Measurements from ENCODE around the gene GPRIN1. TPM values are rescaled to one million over a fixed set of nuclear protein-coding genes. Genes with fewer than 3 reads are reported as not detected.
"Not testable (repeated sequence)": the region's sequence is repeated elsewhere in the genome, so short reads cannot be mapped to it uniquely, and the experiment has no call there.

The GPRIN1 gene
- total RNA-seq, 6 donors from 2014 or later = under 0.01 to 4.0 (median 1.3) TPM

GRCh38 chr5:176603091-176603490 lies 6.9 kb downstream of the GPRIN1 start:
- DNase-seq (no peak), ATAC-seq (ENCODE audit: low FRiP score in 2 of 2) (no peak)
- Histone ChIP-seq H3K4me3 (no peak overlapping the region), H3K4me1 (no peaks in the 10 kb centered on the region), H3K27ac (no peak overlapping the region), H3K27me3 (no peaks in the 10 kb centered on the region), H3K36me3 (no peaks in the 10 kb centered on the region), H3K9me3 (no peaks in the 10 kb centered on the region)
- WGBS, 2 donors = 20 to 29% methylated on average over 2 of the region's 2 CpGs
- TF ChIP-seq CTCF (IDR thresholded peaks at IDR 0.05) = no peak
- no peak for TF ChIP-seq EP300 (IDR thresholded peaks at IDR 0.05)
- no peak for TF ChIP-seq POLR2AphosphoS5 (IDR thresholded peaks at IDR 0.05)
- no peak for TF ChIP-seq POLR2A (IDR thresholded peaks at IDR 0.05)

GRCh38 chr5:176601901-176602482 lies 8.0 kb downstream of the GPRIN1 start:
- Histone ChIP-seq H3K27me3 (peaks cover 0 to 4% (median 0%) of the 10 kb centered on the region in 4 donors), H3K36me3 (no peaks in the 10 kb centered on the region), H3K4me1 (peaks cover 0 to 5% (median 4%) of the 10 kb centered on the region in 4 donors), H3K27ac (no peak overlapping the region), H3K9me3 (no peaks in the 10 kb centered on the region), H3K4me3 (no peak overlapping the region)
- ATAC-seq (ENCODE audit: low FRiP score in 2 of 2) (no peak), DNase-seq (no peak)
- no peak for TF ChIP-seq EP300 (IDR thresholded peaks at IDR 0.05)
- no peak for TF ChIP-seq CTCF (IDR thresholded peaks at IDR 0.05)
- TF ChIP-seq POLR2A (IDR thresholded peaks at IDR 0.05) = no peak
- TF ChIP-seq POLR2AphosphoS5 (IDR thresholded peaks at IDR 0.05) = no peak
- 74 to 79% methylated on average over 12 of the region's 12 CpGs for WGBS, 2 donors

- 90 to 95% methylated on average over 18 to 19 of the region's 19 CpGs for WGBS, 2 donors
- H3K4me1 ChIP-seq = peaks cover 4 to 13% (median 9%) of the 10 kb centered on the region in 4 donors
- not testable (repeated sequence) for H3K27me3 ChIP-seq; H3K36me3 ChIP-seq; H3K4me3 ChIP-seq; ATAC-seq (ENCODE audit: low FRiP score in 2 of 2); H3K9me3 ChIP-seq; DNase-seq; H3K27ac ChIP-seq
Observed at GRCh38 chr5:176599749-176600430, 10.1 kb downstream of the GPRIN1 start.

GRCh38 chr5:176597417-176598389 lies 12.3 kb downstream of the GPRIN1 start:
- no peak for ATAC-seq (ENCODE audit: low FRiP score in 2 of 2)
- H3K4me3 ChIP-seq = peak overlapping the region in 3 of 4 donors; percentile 34 to 43 (median 41)
- H3K27me3 ChIP-seq = peaks cover 0 to 5% (median 0%) of the 10 kb centered on the region in 4 donors
- no peak for DNase-seq
- H3K36me3 ChIP-seq = no peaks in the 10 kb centered on the region
- 77 to 91% methylated on average over 17 to 34 of the region's 47 CpGs for WGBS, 2 donors
- H3K27ac ChIP-seq = no peak overlapping the region
- H3K4me1 ChIP-seq = peaks cover 4 to 13% (median 9%) of the 10 kb centered on the region in 4 donors
- TF ChIP-seq POLR2A (IDR thresholded peaks at IDR 0.05) (no peak), EP300 (IDR thresholded peaks at IDR 0.05) (no peak)
- H3K9me3 ChIP-seq = no peaks in the 10 kb centered on the region

GRCh38 chr5:176596689-176597416 lies 13.1 kb downstream of the GPRIN1 start:
- Histone ChIP-seq H3K4me3 (peak overlapping the region in 3 of 4 donors; percentile 34 to 43 (median 41)), H3K27me3 (peaks cover 0 to 5% (median 0%) of the 10 kb centered on the region in 4 donors), H3K36me3 (no peaks in the 10 kb centered on the region), H3K27ac (no peak overlapping the region), H3K4me1 (peaks cover 4 to 13% (median 9%) of the 10 kb centered on the region in 4 donors), H3K9me3 (no peaks in the 10 kb centered on the region)
- WGBS, 2 donors = 12 to 31% methylated on average over 2 to 8 of the region's 98 CpGs
- ATAC-seq (ENCODE audit: low FRiP score in 2 of 2) = peak in 1 of 2 donors; percentile 68
- no peak for TF ChIP-seq POLR2AphosphoS5 (IDR thresholded peaks at IDR 0.05)
- no peak for TF ChIP-seq EP300 (IDR thresholded peaks at IDR 0.05)
- TF ChIP-seq POLR2A (IDR thresholded peaks at IDR 0.05) = no peak
- peak in 4 of 6 experiments; percentile 17 to 51 (median 44) for TF ChIP-seq CTCF (IDR thresholded peaks at IDR 0.05)
- DNase-seq = peak; percentile 25 to 90
